Aorta (tissue), 5 donors: Measurements from ENCODE around the gene LPIN3. TPM values are rescaled to one million over a fixed set of nuclear protein-coding genes. Genes with fewer than 3 reads are reported as not detected.
A peak's percentile ranks its signal among the peaks of the same experiment; 100 is the strongest.

Experiments
- ATAC-seq: fragments of 200-7000 bp; cut with Tn5 transposase; one replicate; pipeline ENCODE4 v1.9.1; 2022; ENCODE audit warnings: moderate library complexity; ENCODE audit not compliant: low FRiP score
- DNase-seq, 2 donors: peaks; one replicate each; pipeline ENCODE4 v3.0.0-alpha.2; 2020
- H3K27ac ChIP-seq, 2 donors: one replicate each; pipeline ENCODE4 v1.5.1; 2013; ENCODE audit warnings: low read length in 2 of 2, mild to moderate bottlenecking in 2 of 2, moderate library complexity in 2 of 2, control low read depth in 1 of 2, inconsistent platforms in 1 of 2, low read depth in 1 of 2
- H3K27me3 ChIP-seq, 2 donors: one replicate each; pipeline ENCODE4 v1.6.1; 2013; ENCODE audit warnings: control low read depth in 1 of 2, low read length in 1 of 2, mild to moderate bottlenecking in 1 of 2, moderate library complexity in 1 of 2; ENCODE audit not compliant: insufficient read depth in 2 of 2, control insufficient read depth in 1 of 2
- H3K36me3 ChIP-seq, 2 donors: one replicate each; pipeline ENCODE4 v1.6.1; 2013; ENCODE audit warnings: control low read depth in 1 of 2, low read length in 1 of 2, mild to moderate bottlenecking in 1 of 2; ENCODE audit not compliant: insufficient read depth in 2 of 2, control insufficient read depth in 1 of 2
- H3K4me1 ChIP-seq, 2 donors: one replicate each; pipeline ENCODE4 v1.6.1; 2013; ENCODE audit warnings: low read length in 2 of 2, control low read depth in 1 of 2, mild to moderate bottlenecking in 1 of 2, moderate library complexity in 1 of 2; ENCODE audit not compliant: insufficient read depth in 2 of 2, control insufficient read depth in 1 of 2
- H3K4me3 ChIP-seq, 2 donors: one replicate each; pipeline ENCODE4 v1.5.1; 2013; ENCODE audit warnings: low read length in 2 of 2, control low read depth in 1 of 2, mild to moderate bottlenecking in 1 of 2
- H3K9me3 ChIP-seq: one replicate; pipeline ENCODE4 v1.6.1; 2013; ENCODE audit warnings: mild to moderate bottlenecking, low read length; ENCODE audit not compliant: control insufficient read depth
- WGBS, 2 donors: extraction: QIAGEN DNeasy Blood & Tissue Kit; methylation state at CpG; one replicate each; pipeline ENCODE4 v1.1.7; 2013; 5-methylcytosine and 5-hydroxymethylcytosine counted together
- intact Hi-C, 2 donors: fragments of 100-400 bp; cut with DNase I; formaldehyde crosslinking; loops; one replicate each; pipeline versions ENCODE4 v1.14.2 to v1.15.0; 2022
- polyA plus RNA-seq, 2 donors: library from polyadenylated mRNA; stranded (reverse); fragments of 200-250 nt; gene quantifications; one replicate each; pipeline ENCODE4 v1.2.3, GENCODE V29; 2013
- total RNA-seq, 2 donors: library from RNA; stranded (reverse); fragmentation: NEBNext Ultra II Directional; extraction: Animal tissue kit (Norgen Biotek cat#: 25700); gene quantifications; one replicate each; pipeline ENCODE4 v1.2.1, GENCODE V29; 2021
- donor health status: healthy with polysubstance abuse.
- donor health status: Bipolar disorder and iron deficiency.
- donor health status: DM: no; HTN: no; CAD: no.
- donor health status: DM: no; HTN: no; CAD: no.
- donor health status: DM: yes; HTN: yes; CAD: no.

Gene LPIN3
- total and polyA plus RNA-seq, 4 donors: 17.3 to 37.0 (median 22.0) TPM

DNA sequence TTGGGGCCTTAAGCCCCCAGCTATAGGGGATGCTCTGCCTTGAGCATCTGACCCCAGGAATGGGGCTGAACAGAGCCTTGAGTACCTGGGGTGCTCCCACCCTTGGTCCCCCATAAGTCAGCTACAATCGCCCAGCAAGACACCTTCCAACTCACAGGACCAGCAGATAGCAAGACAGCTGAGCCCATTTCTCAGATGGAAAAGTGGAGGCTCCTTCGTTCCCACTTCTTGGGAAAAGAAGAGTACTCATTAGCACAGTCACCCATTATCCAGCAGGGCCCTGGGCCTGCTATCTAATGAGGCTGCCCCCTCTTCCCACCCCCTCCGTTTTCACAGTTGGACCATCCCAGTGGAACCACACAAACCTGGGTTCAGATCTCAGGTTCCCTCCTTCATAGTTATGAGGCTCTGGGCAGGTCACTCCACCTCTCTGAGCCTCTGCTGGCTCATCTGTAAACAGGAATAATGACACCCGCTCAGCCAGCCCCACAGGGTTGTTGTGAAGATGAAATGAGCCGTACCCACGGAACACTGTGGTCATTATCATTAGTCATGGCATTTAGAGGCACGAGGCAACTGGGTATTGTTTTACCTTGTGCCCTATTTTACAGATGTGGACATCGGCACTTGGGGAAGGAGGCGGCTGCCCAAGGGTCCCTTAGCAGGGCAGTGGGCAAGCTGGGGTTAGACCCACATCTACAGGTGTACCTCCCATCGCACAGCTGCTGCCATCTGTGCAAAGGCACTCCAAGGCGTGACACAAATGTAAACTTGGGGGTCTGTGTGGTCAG lies 4.5 kb downstream of the LPIN3 start:
- H3K27me3 ChIP-seq: no peaks in the 10 kb centered on the region
- WGBS, 2 donors: 88 to 90% methylated on average over 11 of the region's 11 CpGs

DNA sequence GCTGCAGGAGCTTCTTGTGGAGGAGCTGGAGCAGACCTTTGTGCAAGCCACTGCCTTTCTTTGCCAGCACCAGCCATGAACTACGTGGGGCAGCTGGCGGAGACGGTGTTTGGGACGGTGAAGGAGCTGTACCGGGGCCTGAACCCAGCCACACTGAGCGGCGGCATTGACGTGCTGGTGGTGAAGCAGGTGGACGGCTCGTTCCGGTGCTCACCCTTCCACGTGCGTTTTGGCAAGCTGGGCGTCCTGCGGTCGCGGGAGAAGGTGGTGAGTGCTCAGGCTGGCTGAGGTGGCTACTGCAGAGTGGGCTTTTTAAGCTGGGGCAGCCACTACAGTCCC lies 5.1 kb downstream of the LPIN3 start:
- Histone ChIP-seq H3K36me3 (peaks cover 0 to 2% of the 10 kb centered on the region in 2 donors), H3K27ac (no peak overlapping the region), H3K9me3 (no peaks in the 10 kb centered on the region), H3K4me1 (no peaks in the 10 kb centered on the region), H3K4me3 (no peak overlapping the region), H3K27me3 (no peaks in the 10 kb centered on the region)
- ATAC-seq (no peak), DNase-seq (peak in 1 of 2 donors; percentile 42)
- 87 to 90% methylated on average over 17 of the region's 17 CpGs for WGBS, 2 donors
- intact Hi-C loops: no loop called here

More for the DNA sequence above, 4.5 kb downstream of the LPIN3 start:
- peak; percentile 17 to 34 for DNase-seq
- Histone ChIP-seq H3K36me3 (no peaks in the 10 kb centered on the region), H3K9me3 (no peaks in the 10 kb centered on the region), H3K4me1 (no peaks in the 10 kb centered on the region), H3K4me3 (no peak overlapping the region), H3K27ac (no peak overlapping the region)
- no peak for ATAC-seq
- intact Hi-C loops: loop anchor here in 1 of 2 donors (5.0 kb wide), 2 partner anchors 67 to 113 kb away; no protein-coding TSS in a partner anchor

DNA sequence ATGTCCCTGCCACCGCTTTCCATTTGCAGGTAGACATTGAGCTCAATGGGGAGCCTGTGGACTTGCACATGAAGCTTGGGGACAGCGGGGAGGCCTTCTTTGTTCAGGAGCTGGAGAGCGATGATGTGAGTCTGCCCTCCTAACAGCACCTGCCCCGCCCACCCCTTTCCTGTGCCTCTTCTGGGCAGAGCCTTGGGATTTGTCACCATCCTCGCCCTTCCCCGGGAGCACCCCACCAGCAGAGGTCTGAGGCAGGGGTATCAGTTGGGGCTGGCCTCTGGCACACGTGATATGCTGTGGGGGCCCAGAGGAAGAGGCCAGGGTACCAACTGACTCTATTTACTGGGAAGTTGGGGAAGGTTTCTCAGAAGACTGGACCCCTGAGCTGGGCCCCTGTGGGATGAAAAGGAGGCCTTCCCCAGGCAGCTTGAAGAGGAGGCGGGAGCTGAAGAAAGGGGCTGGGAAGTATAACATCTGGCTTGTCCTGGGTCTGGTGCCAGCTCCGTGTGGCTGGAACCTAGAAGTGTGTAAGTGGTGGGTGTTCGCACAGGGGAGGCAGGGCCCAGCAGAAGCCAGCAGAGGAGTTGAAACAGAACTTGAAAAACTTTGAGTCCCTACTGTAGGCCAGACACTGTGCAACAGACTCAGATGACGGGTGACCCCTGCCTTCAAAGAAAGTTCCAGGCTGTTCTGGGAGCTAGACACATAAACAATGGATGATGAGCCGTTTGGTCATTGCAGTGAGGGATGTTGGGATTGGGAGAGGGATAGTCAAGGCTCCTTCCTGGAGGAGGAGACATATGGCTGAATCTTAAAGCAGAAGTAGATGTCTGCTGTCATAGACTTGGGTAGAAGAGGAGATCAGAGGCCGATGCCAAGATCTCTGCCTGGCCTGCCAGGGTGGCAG lies 7.2 kb downstream of the LPIN3 start:
- H3K36me3 ChIP-seq: peaks cover 0 to 2% of the 10 kb centered on the region in 2 donors
- ATAC-seq: no peak
- peak in 1 of 2 donors; percentile 34 for DNase-seq
- H3K27ac ChIP-seq: no peak overlapping the region
- 86 to 89% methylated on average over 13 of the region's 13 CpGs for WGBS, 2 donors
- H3K4me3 ChIP-seq: no peak overlapping the region
- H3K4me1 ChIP-seq: no peaks in the 10 kb centered on the region
- intact Hi-C loops: no loop called here
- H3K27me3 ChIP-seq: no peaks in the 10 kb centered on the region
- H3K9me3 ChIP-seq: no peaks in the 10 kb centered on the region

DNA sequence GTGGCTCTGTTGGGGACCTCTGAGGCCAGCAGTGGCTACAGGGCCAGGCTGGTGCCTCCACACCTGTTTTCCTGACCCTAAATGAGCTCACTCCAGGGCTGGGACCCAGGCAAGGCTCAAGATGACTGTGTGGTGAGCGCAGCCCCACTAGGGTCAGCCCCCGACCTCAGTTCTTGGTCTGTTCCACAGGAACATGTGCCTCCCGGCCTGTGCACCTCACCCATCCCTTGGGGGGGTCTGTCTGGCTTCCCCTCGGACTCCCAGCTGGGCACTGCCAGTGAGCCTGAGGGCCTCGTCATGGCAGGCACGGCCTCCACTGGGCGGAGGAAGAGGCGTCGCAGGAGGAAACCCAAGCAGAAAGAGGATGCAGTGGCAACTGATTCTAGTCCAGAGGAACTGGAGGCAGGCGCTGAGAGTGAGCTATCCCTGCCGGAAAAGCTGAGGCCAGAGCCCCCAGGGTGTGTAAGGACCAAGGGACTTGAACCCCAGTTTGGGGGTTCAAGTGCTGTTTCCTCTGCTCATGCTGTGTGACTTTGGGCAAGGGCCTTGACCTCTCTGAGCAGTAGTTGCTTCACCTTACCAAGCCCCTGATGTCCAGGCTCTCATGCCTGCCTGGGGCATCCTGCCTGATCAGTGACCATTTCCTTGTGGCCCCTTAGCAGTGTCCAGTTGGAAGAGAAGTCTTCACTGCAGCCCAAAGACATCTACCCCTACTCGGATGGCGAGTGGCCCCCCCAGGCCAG lies 8.0 kb downstream of the LPIN3 start:
- H3K4me1 ChIP-seq: no peaks in the 10 kb centered on the region
- peaks cover 0 to 2% of the 10 kb centered on the region in 2 donors for H3K36me3 ChIP-seq
- 93 to 95% methylated on average over 13 of the region's 13 CpGs for WGBS, 2 donors
- no peak for ATAC-seq
- no peaks in the 10 kb centered on the region for H3K9me3 ChIP-seq
- H3K27ac ChIP-seq: no peak overlapping the region
- H3K27me3 ChIP-seq: no peaks in the 10 kb centered on the region
- no peak for DNase-seq
- intact Hi-C loops: no loop called here
- no peak overlapping the region for H3K4me3 ChIP-seq

DNA sequence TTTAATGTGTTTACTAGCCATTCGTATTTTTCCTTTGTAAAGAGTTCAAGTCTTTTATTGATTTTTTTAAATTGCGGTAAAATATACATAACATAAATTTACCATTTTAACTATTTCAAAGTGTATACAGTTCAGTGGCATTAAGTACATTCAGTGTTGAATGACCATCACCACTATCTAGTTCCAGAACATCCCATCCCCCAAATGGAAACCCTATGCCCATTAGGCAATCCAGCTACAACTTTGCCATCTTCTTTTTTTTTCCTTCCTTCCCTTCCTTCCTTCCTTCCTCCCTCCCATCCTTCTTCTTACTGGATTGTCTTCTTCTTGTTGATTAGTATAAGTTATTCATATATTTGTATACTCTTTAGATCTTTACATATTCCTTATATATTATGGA lies 8.6 kb downstream of the LPIN3 start:
- no peaks in the 10 kb centered on the region for H3K4me1 ChIP-seq
- no peaks in the 10 kb centered on the region for H3K9me3 ChIP-seq
- ATAC-seq (no peak), DNase-seq (no peak)
- 86 to 88% methylated on average over 2 of the region's 2 CpGs for WGBS, 2 donors
- H3K27me3 ChIP-seq: no peaks in the 10 kb centered on the region
- no peak overlapping the region for H3K4me3 ChIP-seq
- peaks cover 0 to 2% of the 10 kb centered on the region in 2 donors for H3K36me3 ChIP-seq
- no peak overlapping the region for H3K27ac ChIP-seq
- intact Hi-C loops: no loop called here

DNA sequence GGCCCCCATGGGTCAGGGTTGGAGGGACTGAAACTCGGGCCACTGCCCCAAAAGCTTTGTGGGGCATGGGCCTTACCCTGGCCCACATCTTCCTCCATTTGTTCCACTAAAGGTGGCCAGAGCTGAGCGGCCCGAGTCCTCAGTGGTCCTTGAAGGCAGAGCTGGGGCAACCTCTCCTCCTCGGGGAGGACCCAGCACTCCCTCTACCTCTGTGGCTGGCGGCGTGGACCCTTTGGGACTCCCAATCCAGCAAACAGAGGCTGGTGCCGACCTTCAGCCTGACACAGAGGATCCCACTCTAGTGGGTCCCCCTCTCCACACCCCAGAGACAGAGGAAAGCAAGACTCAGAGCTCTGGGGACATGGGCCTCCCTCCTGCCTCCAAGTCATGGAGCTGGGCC lies 9.3 kb downstream of the LPIN3 start:
- Histone ChIP-seq H3K36me3 (peaks cover 0 to 2% of the 10 kb centered on the region in 2 donors), H3K4me1 (no peaks in the 10 kb centered on the region), H3K27ac (no peak overlapping the region), H3K9me3 (no peaks in the 10 kb centered on the region), H3K27me3 (no peaks in the 10 kb centered on the region), H3K4me3 (no peak overlapping the region)
- 89% methylated on average over 7 of the region's 7 CpGs for WGBS, 2 donors
- no peak for DNase-seq
- no peak for ATAC-seq
- intact Hi-C loops: no loop called here

DNA sequence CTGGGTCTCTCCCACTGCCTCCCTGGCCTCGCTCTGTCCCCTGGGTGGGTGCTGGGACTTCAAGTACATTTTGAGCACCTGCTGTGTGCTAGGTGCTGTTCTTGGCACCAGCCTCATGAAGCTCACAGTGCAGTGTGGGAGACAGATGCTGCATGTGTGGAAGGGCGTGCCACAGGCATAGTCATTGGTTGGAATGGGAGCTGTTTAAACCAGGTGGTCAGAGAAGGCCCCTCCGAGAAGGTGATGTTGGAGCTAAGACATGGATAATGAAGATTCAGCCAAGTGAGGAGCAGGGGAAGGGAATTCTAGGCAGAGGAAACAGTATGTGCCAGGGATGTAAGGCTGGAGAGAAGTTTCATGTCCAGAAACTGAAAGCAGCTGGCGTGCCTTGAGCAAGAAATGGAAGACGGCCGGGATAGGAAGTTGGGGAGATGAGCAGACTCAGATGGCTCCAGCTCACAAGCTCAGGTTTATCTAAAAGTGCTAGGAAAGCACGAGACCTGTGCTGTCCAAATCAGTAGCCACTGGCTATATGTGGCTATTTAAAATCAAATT lies 9.9 kb downstream of the LPIN3 start:
- Histone ChIP-seq H3K36me3 (peaks cover 0 to 2% of the 10 kb centered on the region in 2 donors), H3K27me3 (no peaks in the 10 kb centered on the region), H3K27ac (no peak overlapping the region), H3K9me3 (no peaks in the 10 kb centered on the region), H3K4me1 (no peaks in the 10 kb centered on the region), H3K4me3 (no peak overlapping the region)
- no peak for ATAC-seq
- DNase-seq: no peak
- WGBS, 2 donors: 90 to 94% methylated on average over 7 of the region's 7 CpGs
- intact Hi-C loops: no loop called here

DNA sequence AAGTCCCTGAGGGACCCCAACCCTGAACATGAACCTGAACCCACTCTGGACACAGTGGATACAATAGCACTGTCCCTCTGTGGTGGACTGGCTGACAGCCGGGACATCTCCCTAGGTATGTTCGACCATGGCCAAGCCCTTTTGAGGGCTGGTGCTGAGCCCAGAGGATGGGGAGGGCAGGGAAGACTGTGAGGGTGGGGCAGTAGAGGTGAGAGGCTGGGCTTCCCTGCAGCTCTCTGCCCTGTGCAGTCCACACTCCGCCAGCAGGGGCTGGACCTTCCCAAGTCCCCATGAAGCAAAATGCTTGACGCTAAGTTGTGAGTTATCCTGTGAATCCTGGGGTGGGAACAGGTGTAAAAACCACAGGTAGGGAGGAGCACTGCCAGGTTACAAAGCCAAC lies 11.5 kb downstream of the LPIN3 start:
- intact Hi-C loops: no loop called here
- DNase-seq (no peak), ATAC-seq (no peak)
- WGBS, 2 donors: 78 to 92% methylated on average over 4 of the region's 4 CpGs
- no peaks in the 10 kb centered on the region for H3K4me1 ChIP-seq
- H3K9me3 ChIP-seq: no peaks in the 10 kb centered on the region
- H3K36me3 ChIP-seq: peaks cover 0 to 2% of the 10 kb centered on the region in 2 donors
- no peaks in the 10 kb centered on the region for H3K27me3 ChIP-seq
- H3K27ac ChIP-seq: no peak overlapping the region
- no peak overlapping the region for H3K4me3 ChIP-seq
